Glutamatergic neuron (in vitro differentiated cells): ENCODE measurements around the gene COPS9. TPM values are rescaled to one million over a fixed set of nuclear protein-coding genes. Genes with fewer than 3 reads are reported as not detected.

Experiments used
- DNase-seq: peaks from one replicate; pipeline ENCODE4 v3.0.0; 2022
- H3K27ac Mint-ChIP-seq: one replicate; pipeline ENCODE4 v1.8.0; 2020; ENCODE audit warnings: mild to moderate bottlenecking, mixed read lengths, inconsistent platforms; ENCODE audit not compliant: unreplicated experiment
- H3K27me3 Mint-ChIP-seq: one replicate; pipeline ENCODE4 v1.8.0; 2020; ENCODE audit warnings: mild to moderate bottlenecking, moderate library complexity, mixed read lengths, inconsistent platforms; ENCODE audit not compliant: unreplicated experiment
- H3K36me3 Mint-ChIP-seq: one replicate; pipeline ENCODE4 v1.8.0; 2020; ENCODE audit warnings: mild to moderate bottlenecking, mixed read lengths, inconsistent platforms; ENCODE audit not compliant: unreplicated experiment
- H3K4me1 Mint-ChIP-seq: one replicate; pipeline ENCODE4 v1.8.0; 2020; ENCODE audit warnings: mild to moderate bottlenecking, low read depth, mixed read lengths, inconsistent platforms; ENCODE audit not compliant: unreplicated experiment
- H3K4me3 Mint-ChIP-seq: one replicate; pipeline ENCODE4 v1.8.0; 2020; ENCODE audit warnings: mild to moderate bottlenecking, mixed read lengths, inconsistent platforms; ENCODE audit not compliant: unreplicated experiment
- H3K9me3 Mint-ChIP-seq: one replicate; pipeline ENCODE4 v1.8.0; 2020; ENCODE audit warnings: mild to moderate bottlenecking, moderate library complexity, mixed read lengths, inconsistent platforms; ENCODE audit not compliant: unreplicated experiment
- total RNA-seq: library from RNA; stranded (reverse); fragmentation: NEBNext Ultra II Directional; extraction: Animal tissue kit (Norgen Biotek cat#: 25700); gene quantifications from one replicate; pipeline ENCODE4 v1.2.1, GENCODE V29; 2021; ENCODE audit not compliant: unreplicated experiment
- TF ChIP-seq, protein P1 (sequence below): fragments of 200-600 bp; sonication (generic); IDR thresholded peaks from one replicate; pipeline ENCODE4 v1.5.0; 2021; ENCODE audit not compliant: partially characterized antibody, unreplicated experiment

The COPS9 gene
- total RNA-seq, 1 donor from 2014 or later = 121 TPM

- peaks cover 9% of the 10 kb centered on the region for H3K9me3 Mint-ChIP-seq
- TF ChIP-seq, protein P1, sequence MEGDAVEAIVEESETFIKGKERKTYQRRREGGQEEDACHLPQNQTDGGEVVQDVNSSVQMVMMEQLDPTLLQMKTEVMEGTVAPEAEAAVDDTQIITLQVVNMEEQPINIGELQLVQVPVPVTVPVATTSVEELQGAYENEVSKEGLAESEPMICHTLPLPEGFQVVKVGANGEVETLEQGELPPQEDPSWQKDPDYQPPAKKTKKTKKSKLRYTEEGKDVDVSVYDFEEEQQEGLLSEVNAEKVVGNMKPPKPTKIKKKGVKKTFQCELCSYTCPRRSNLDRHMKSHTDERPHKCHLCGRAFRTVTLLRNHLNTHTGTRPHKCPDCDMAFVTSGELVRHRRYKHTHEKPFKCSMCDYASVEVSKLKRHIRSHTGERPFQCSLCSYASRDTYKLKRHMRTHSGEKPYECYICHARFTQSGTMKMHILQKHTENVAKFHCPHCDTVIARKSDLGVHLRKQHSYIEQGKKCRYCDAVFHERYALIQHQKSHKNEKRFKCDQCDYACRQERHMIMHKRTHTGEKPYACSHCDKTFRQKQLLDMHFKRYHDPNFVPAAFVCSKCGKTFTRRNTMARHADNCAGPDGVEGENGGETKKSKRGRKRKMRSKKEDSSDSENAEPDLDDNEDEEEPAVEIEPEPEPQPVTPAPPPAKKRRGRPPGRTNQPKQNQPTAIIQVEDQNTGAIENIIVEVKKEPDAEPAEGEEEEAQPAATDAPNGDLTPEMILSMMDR = no peak
These were observed 26.4 kb upstream of the COPS9 start for GRCh38 chr2:240162531-240162930.

DNA sequence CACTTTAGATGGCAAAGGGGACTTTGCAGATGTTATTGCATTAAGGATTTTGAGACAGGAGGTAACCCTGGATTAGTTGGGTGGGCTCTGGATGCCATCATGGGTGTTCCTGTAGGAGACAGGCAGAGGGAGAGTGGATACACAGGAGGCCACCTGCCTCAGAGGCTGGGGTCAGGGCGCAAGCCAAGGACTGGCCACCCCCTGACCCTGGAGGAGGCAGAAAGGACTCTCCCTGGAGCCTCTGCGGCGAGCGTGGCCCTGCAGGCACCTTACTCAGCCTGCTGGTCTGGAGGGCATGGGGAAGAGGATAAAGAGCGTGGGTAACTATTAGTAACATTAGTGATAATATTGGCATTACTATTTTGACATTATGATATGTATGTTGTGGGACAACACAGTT lies 25.9 kb upstream of the COPS9 start:
- peaks cover 11% of the 10 kb centered on the region for H3K27me3 Mint-ChIP-seq
- TF ChIP-seq, protein P1 = no peak
- H3K27ac Mint-ChIP-seq = no peak overlapping the region
- no peak for DNase-seq
- peaks cover 5% of the 10 kb centered on the region for H3K36me3 Mint-ChIP-seq
- peaks cover 10% of the 10 kb centered on the region for H3K9me3 Mint-ChIP-seq
- H3K4me1 Mint-ChIP-seq = no peaks in the 10 kb centered on the region
- no peak overlapping the region for H3K4me3 Mint-ChIP-seq

More at GRCh38 chr2:240162531-240162930, 26.4 kb upstream of the COPS9 start:
- no peak for DNase-seq
- Mint-ChIP-seq H3K4me3 (no peak overlapping the region), H3K36me3 (peaks cover 5% of the 10 kb centered on the region), H3K27ac (no peak overlapping the region), H3K4me1 (no peaks in the 10 kb centered on the region), H3K27me3 (peaks cover 11% of the 10 kb centered on the region)

DNA sequence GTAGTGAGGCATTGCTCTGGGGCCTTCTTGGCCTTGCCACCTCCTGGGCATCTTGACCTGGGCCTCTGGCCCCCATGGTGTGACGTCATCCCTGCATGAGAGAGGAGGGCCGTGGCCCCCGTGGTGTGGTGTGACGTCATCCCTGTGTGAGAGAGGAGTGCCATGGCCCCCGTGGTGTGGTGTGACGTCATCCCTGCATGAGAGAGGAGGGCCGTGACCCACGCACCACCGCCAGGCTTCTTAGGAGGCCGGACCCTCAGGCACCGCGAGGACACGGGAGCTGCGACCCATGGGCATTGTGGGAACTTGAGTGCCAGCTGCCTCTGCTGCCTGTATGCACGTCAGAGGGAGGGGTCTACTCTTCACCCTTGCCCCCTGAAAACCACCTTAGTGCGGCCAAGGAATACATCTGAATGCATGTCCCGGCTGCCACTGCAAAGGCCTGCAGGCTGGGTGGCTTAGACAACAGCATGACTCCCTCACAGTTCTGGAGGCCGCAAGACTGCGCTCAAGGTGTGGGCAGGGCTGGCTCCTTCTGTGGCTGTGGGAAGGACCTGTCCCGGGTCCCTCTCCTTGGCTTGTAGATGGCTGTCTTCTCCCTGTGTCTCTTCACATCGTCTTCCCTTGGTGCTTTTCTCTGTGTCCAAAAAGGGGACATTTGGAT lies 25.1 kb upstream of the COPS9 start:
- TF ChIP-seq, protein P1 = no peak
- Mint-ChIP-seq H3K27me3 (peaks cover 11% of the 10 kb centered on the region), H3K36me3 (peaks cover 5% of the 10 kb centered on the region), H3K27ac (no peak overlapping the region), H3K4me1 (no peaks in the 10 kb centered on the region), H3K9me3 (peaks cover 10% of the 10 kb centered on the region), H3K4me3 (no peak overlapping the region)
- DNase-seq = no peak

DNA sequence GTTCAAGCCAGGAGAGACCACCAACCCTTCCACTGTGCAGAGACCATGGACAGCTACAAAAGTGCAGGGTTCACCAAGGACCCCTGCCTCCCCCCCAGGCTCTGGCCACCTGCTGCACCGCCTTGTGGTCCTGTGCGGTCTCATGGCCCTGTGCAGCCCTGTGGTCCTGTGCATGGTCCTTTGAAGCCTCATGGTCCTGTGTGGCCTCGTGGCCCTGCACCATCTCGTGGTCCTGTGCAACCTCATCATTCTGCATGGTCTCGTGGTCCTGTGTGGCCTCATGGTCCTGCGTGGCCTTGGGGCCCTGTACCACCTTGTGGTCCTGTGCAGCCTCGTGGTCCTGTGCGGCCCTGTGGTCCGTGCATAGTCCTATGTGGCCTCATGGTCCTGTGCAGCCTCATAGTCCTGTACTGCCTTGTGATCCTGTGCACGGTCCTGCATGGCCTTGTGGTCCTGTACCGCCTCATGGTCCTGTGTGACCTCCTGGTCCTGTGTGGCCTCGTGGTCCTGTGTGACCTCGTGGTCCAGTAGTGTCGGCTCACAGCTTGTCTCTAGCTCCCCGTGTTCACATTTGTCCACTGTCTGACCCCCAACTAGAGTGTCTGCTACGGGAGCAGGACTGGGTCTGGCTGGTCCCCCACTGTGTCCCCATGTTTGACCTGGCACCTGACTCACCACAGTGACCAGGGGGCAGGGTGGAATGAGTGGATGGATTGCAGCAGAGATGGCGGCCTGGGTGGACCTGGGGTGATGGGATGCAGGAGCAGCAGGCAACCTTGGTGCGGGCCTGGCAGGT lies 24.4 kb upstream of the COPS9 start:
- Mint-ChIP-seq H3K9me3 (peaks cover 10% of the 10 kb centered on the region), H3K4me3 (no peak overlapping the region), H3K4me1 (no peaks in the 10 kb centered on the region), H3K36me3 (peaks cover 5% of the 10 kb centered on the region), H3K27ac (no peak overlapping the region), H3K27me3 (peaks cover 11% of the 10 kb centered on the region)
- TF ChIP-seq, protein P1 = no peak
- no peak for DNase-seq
